K562 (cell line): ENCODE results near the gene PLPP7. TPM values are rescaled to one million over a fixed set of nuclear protein-coding genes. Genes with fewer than 3 reads are reported as not detected.

Source experiments
- ATAC-seq: fragments of 200-7000 bp; cut with Tn5 transposase; 3 replicates; pipeline ENCODE4 v1.9.1; 2020; ENCODE audit warnings: moderate library complexity
- BruUV-seq: library from RNA; stranded (reverse); fragments of 400-500 nt; replicated peaks from 2 replicates; lab custom pipeline; 2021; lab: Mats Ljungman, UMichigan
- CTCF ChIA-PET: fragments of 300-600 bp; formaldehyde crosslinking; extraction: SDS; loops from one replicate; lab custom pipeline; 2021; ENCODE audit warnings: low intra/inter-chr PET ratio; lab: Yijun Ruan, JAX
- POLR2A ChIA-PET: fragments of 300-600, 350-650 bp; sonication (Branson Sonifier 250); formaldehyde crosslinking; extraction: SDS; loops from one replicate; lab custom pipeline; 2021; ENCODE audit warnings: antibody characterized with exemption, inconsistent platforms; lab: Yijun Ruan, JAX
- DNase-seq, 4 experiments: peaks; one replicate each; pipeline versions ENCODE4 v3.0.0 to v3.0.0-alpha.2; 2011 to 2018; ENCODE audit warnings: low spot score in 3 of 4, mixed read lengths in 3 of 4; ENCODE audit errors: extremely low read depth in 1 of 4
- FAIRE-seq: peaks from 2 replicates; lab custom pipeline; 2011; peaks lifted over from hg19 to GRCh38; lab: Jason Lieb, UNC
- H2AFZ ChIP-seq: 2 replicates; pipeline ENCODE4 v1.6.0; 2011; ENCODE audit warnings: low read depth, low read length, control low read depth, inconsistent platforms
- H3K27ac ChIP-seq: fragments of 200-600 bp; 3 replicates; pipeline ENCODE4 v1.8.0; 2011; ENCODE audit warnings: low read depth, mild to moderate bottlenecking, control low read depth, inconsistent platforms, low read length, moderate library complexity, mixed read lengths; ENCODE audit errors: extremely low read depth
- H3K27me3 ChIP-seq, 2 experiments: fragments of 300-600 bp in 1 of 2; 2 replicates in 1 of 2; 3 replicates in 1 of 2; pipeline versions ENCODE4 v1.6.0 to v1.8.0; 2011; ENCODE audit warnings: inconsistent platforms in 2 of 2, low read length in 2 of 2, mild to moderate bottlenecking in 1 of 2, mixed read lengths in 1 of 2, moderate library complexity in 1 of 2; ENCODE audit not compliant: control insufficient read depth in 2 of 2, insufficient read depth in 2 of 2
- H3K36me3 ChIP-seq: fragments of 300-600 bp; 3 replicates; pipeline ENCODE4 v1.8.0; 2011; ENCODE audit warnings: mild to moderate bottlenecking, low read length, inconsistent platforms; ENCODE audit not compliant: control insufficient read depth, insufficient read depth
- H3K4me1 ChIP-seq, 2 experiments: fragments of 200-600 bp in 1 of 2; replicated peaks in 1 of 2; 2 replicates in 1 of 2; 3 replicates in 1 of 2; pipeline versions ENCODE4 v1.5.1 to v1.8.0; 2011; ENCODE audit warnings: inconsistent platforms in 2 of 2, low read length in 2 of 2, mild to moderate bottlenecking in 1 of 2, mixed read lengths in 1 of 2, moderate library complexity in 1 of 2; ENCODE audit not compliant: control insufficient read depth in 2 of 2, insufficient read depth in 2 of 2
- H3K4me2 ChIP-seq: 2 replicates; pipeline ENCODE4 v1.6.1; 2011; ENCODE audit warnings: low read length, control low read depth, inconsistent platforms, mixed read lengths; ENCODE audit not compliant: insufficient read depth
- H3K4me3 ChIP-seq: fragments of 200-600 bp; sonication (generic), shearing (Covaris generic); 2 replicates; pipeline ENCODE4 v1.5.1; 2016; ENCODE audit warnings: control low read depth, inconsistent platforms
- H3K79me2 ChIP-seq: fragments of 200-600 bp; 3 replicates; pipeline ENCODE4 v1.8.0; 2011; ENCODE audit warnings: low read length, inconsistent platforms; ENCODE audit not compliant: control insufficient read depth, insufficient read depth
- H3K9ac ChIP-seq, 2 experiments: 2 replicates each; pipeline versions ENCODE4 v1.6.0 to v1.6.1; 2011; ENCODE audit warnings: low read depth in 2 of 2, low read length in 2 of 2, control low read depth in 1 of 2, inconsistent platforms in 1 of 2, mild to moderate bottlenecking in 1 of 2, mixed read lengths in 1 of 2; ENCODE audit not compliant: insufficient read depth in 1 of 2
- H3K9me1 ChIP-seq: one replicate; pipeline ENCODE4 v1.6.0; 2011; ENCODE audit warnings: inconsistent platforms, mild to moderate bottlenecking, low read length, moderate library complexity; ENCODE audit not compliant: control insufficient read depth, insufficient read depth
- H3K9me3 ChIP-seq: replicated peaks from 2 replicates; pipeline ENCODE4 v1.5.1; 2011; ENCODE audit warnings: low read depth, low read length, inconsistent platforms; ENCODE audit not compliant: control insufficient read depth, insufficient read depth
- H4K20me1 ChIP-seq: replicated peaks from 2 replicates; pipeline ENCODE4 v1.6.1; 2011; ENCODE audit warnings: low read length, inconsistent platforms, mixed read lengths; ENCODE audit not compliant: control insufficient read depth, insufficient read depth
- PKNOX1 ChIP-seq: fragments of 450-650 bp; IDR thresholded peaks from 2 replicates; pipeline ENCODE4 v1.6.1; 2016
- USF1 ChIP-seq: sonication (generic); formaldehyde crosslinking; IDR thresholded peaks from 2 replicates; pipeline ENCODE4 v1.9.0; 2022; ENCODE audit warnings: mild to moderate bottlenecking, missing genetic modification reagents
- WGBS: fragments of 100-300 bp; shearing (Covaris generic); methylation state at CpG from one replicate; pipeline ENCODE4 v1.1.6; 2016; ENCODE audit warnings: low coverage, mixed read lengths; ENCODE audit not compliant: insufficient coverage; ENCODE audit errors: missing lambda C conversion rate; 5-methylcytosine and 5-hydroxymethylcytosine counted together
- in situ Hi-C: fragments of 300-500 bp; cut with MboI; formaldehyde crosslinking; loops from 4 replicates; pipeline ENCODE4 v1.15.0; 2018; ENCODE audit warnings: inconsistent platforms, mixed read lengths
- intact Hi-C: fragments of 100-400 bp; cut with micrococcal nuclease; formaldehyde crosslinking; loops from 2 replicates; pipeline ENCODE4 v1.14.2; 2022
- polyA plus RNA-seq, 8 experiments: library from polyadenylated mRNA; depleted of rRNA in 4 of 8; stranded (reverse) in 5 of 8; unstranded in 3 of 8; fragments of >200 nt; fragmentation: Nextera tagmentation in 2 of 8; fragmentation: Illumina TruSeq in 1 of 8; extraction: Ambion mirVana in 2 of 8; extraction: Trizol in 1 of 8; gene quantifications; 2 replicates each; pipeline versions ENCODE4 v1.2.1 to v1.2.3, GENCODE V29; 2011 to 2014; ENCODE audit warnings: inconsistent platforms in 1 of 8, missing spikeins in 1 of 8
- total RNA-seq, 7 experiments: library from RNA; depleted of rRNA in 6 of 7; stranded (reverse); fragments of >200 nt in 6 of 7; fragmentation: Illumina TruSeq in 2 of 7; extraction: Trizol in 2 of 7; gene quantifications; 2 replicates each; pipeline versions ENCODE4 v1.2.1 to v1.2.3, GENCODE V29; 2011 to 2021; ENCODE audit warnings: low replicate concordance in 1 of 7
- TF ChIP-seq, protein P1 (sequence below): IDR thresholded peaks from 2 replicates; pipeline ENCODE4 v1.6.1; 2016; ENCODE audit warnings: missing genetic modification characterization, missing compliant biosample characterization
- TF ChIP-seq, protein P2 (sequence below): sonication (generic); formaldehyde crosslinking; IDR thresholded peaks from 2 replicates; pipeline ENCODE4 v1.5.0; 2020; ENCODE audit warnings: missing genetic modification reagents

Gene PLPP7
- total and polyA plus RNA-seq, 9 of the 15 experiments (the other 6 are each of a cell fraction or from before 2014, with no cell fraction given), result 0.09 to 0.93 (median 0.18) TPM; not detected in 4

DNA sequence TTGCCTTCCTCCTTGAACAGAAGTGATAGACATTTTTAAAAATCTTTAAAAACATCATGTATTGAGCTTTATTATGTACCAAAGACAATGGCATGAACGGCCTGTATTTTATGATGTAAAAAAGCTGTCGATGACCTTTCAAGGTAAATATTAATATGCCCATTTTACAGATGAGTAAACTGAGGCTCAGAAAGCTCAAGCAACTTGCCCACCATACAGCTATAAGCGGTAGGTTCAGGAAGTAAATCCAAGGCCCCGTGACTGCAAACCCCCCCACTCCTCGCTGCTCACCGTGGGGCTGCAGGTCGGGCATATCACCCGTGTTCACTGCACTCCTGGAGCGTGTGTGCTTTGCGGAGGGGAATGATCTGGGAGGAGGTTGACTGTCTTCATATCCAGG is 3.4 kb downstream of the PLPP7 start (continued):
- TF ChIP-seq, protein P1, sequence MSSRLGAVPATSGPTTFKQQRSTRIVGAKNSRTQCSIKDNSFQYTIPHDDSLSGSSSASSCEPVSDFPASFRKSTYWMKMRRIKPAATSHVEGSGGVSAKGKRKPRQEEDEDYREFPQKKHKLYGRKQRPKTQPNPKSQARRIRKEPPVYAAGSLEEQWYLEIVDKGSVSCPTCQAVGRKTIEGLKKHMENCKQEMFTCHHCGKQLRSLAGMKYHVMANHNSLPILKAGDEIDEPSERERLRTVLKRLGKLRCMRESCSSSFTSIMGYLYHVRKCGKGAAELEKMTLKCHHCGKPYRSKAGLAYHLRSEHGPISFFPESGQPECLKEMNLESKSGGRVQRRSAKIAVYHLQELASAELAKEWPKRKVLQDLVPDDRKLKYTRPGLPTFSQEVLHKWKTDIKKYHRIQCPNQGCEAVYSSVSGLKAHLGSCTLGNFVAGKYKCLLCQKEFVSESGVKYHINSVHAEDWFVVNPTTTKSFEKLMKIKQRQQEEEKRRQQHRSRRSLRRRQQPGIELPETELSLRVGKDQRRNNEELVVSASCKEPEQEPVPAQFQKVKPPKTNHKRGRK, result no peak

GRCh38 chr9:131296460-131296859 is 6.9 kb downstream of the PLPP7 start:
- intact Hi-C loops, result no loop called here
- no peak for FAIRE-seq
- no peak overlapping the region for H3K4me2 ChIP-seq
- no peak for TF ChIP-seq PKNOX1
- TF ChIP-seq, protein P2, sequence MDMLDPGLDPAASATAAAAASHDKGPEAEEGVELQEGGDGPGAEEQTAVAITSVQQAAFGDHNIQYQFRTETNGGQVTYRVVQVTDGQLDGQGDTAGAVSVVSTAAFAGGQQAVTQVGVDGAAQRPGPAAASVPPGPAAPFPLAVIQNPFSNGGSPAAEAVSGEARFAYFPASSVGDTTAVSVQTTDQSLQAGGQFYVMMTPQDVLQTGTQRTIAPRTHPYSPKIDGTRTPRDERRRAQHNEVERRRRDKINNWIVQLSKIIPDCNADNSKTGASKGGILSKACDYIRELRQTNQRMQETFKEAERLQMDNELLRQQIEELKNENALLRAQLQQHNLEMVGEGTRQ, result peak; percentile 51; the same call in 1 of the 2 replicates
- peak; percentile 66 for TF ChIP-seq USF1 (CRISPR knock-in tag)
- WGBS, result 49% methylated on average over 9 of the region's 9 CpGs
- ATAC-seq, result no peak
- ChIA-PET POLR2A (interaction anchor here (0.9 to 2.2 kb wide), 3 partner anchors 9 to 16 kb away, joined by 3 to 6 read pairs (median 4); no protein-coding TSS in a partner anchor), CTCF (no interaction called here)
- no peaks in the 10 kb centered on the region for H3K27me3 ChIP-seq
- peak overlapping the region in 1 of 2 experiments; percentile 20; a peak in 1 of 4 replicates for H3K9ac ChIP-seq
- H3K36me3 ChIP-seq, result no peaks in the 10 kb centered on the region
- no peaks in the 10 kb centered on the region for H4K20me1 ChIP-seq
- in situ Hi-C loops, result no loop called here
- H3K4me3 ChIP-seq, result no peak overlapping the region
- no TSS peak for BruUV-seq
- peaks cover 15 to 42% of the 10 kb centered on the region in 2 experiments; a peak in 4 of 5 replicates for H3K4me1 ChIP-seq
- no peaks in the 10 kb centered on the region for H3K79me2 ChIP-seq
- H3K27ac ChIP-seq, result no peak overlapping the region
- H2AFZ ChIP-seq, result no peak overlapping the region
- H3K9me1 ChIP-seq, result peaks cover 4% of the 10 kb centered on the region
- H3K9me3 ChIP-seq, result no peaks in the 10 kb centered on the region
- no peak for DNase-seq
